Testis (tissue), 3 donors: ENCODE data around the gene SHB. TPM values are rescaled to one million over a fixed set of nuclear protein-coding genes. Genes with fewer than 3 reads are reported as not detected.

Experiments
- DNase-seq: peaks from one replicate; pipeline ENCODE4 v3.0.0-alpha.2; 2019
- H3K27ac ChIP-seq, 2 donors: fragments of 200-600 bp; sonication (generic); one replicate each; pipeline ENCODE4 v1.5.1; 2019
- H3K27me3 ChIP-seq: fragments of 200-600 bp; sonication (generic); one replicate; pipeline ENCODE4 v1.5.1; 2019
- H3K36me3 ChIP-seq: fragments of 200-600 bp; sonication (generic); one replicate; pipeline ENCODE4 v1.5.1; 2017; ENCODE audit warnings: low read depth; ENCODE audit errors: missing control alignments
- H3K4me1 ChIP-seq: fragments of 200-600 bp; sonication (generic); one replicate; pipeline ENCODE4 v1.5.1; 2019
- H3K4me3 ChIP-seq, 2 donors: fragments of 200-600 bp; sonication (generic); one replicate each; pipeline ENCODE4 v1.5.1; 2017 to 2019
- H3K9me3 ChIP-seq: fragments of 200-600 bp; sonication (generic); one replicate; pipeline ENCODE4 v1.5.1; 2017
- POLR2A ChIP-seq: fragments of 450-650 bp; IDR thresholded peaks from one replicate; pipeline ENCODE4 v1.6.1; 2017; ENCODE audit warnings: antibody characterized with exemption, mild to moderate bottlenecking, moderate library complexity
- WGBS, 2 donors: methylation state at CpG; one replicate each; pipeline ENCODE4 v1.1.5; 2018; 5-methylcytosine and 5-hydroxymethylcytosine counted together
- intact Hi-C: fragments of 100-400 bp; cut with DNase I; formaldehyde crosslinking; loops from one replicate; pipeline ENCODE4 v1.15.1; 2023; ENCODE audit warnings: low total_unique reads
- polyA plus RNA-seq: library from polyadenylated mRNA; stranded (reverse); fragments of 350-450 nt; fragmentation: Illumina TruSeq; extraction: RNeasy Lipid Tissue Mini Kit (QIAGEN cat#74804); gene quantifications from one replicate; pipeline ENCODE4 v1.2.3, GENCODE V29; 2014; ENCODE audit warnings: low read depth, low replicate concordance; ENCODE audit not compliant: insufficient read depth
- total RNA-seq, 2 donors: library from RNA; depleted of rRNA; stranded (reverse); fragments of >200 nt; gene quantifications; one replicate each; pipeline ENCODE4 v1.2.3, GENCODE V29; 2016
- TF ChIP-seq, protein P1 (sequence below), 3 experiments: fragments of 450-650 bp in 2 of 3; fragments of 200-600 bp in 1 of 3; sonication (generic) in 1 of 3; IDR thresholded peaks; one replicate each; pipeline ENCODE4 v1.5.1; 2016 to 2019; ENCODE audit warnings: antibody characterized with exemption in 3 of 3, mild to moderate bottlenecking in 2 of 3, moderate library complexity in 1 of 3

The SHB gene
- total and polyA plus RNA-seq, 3 donors from 2014 or later: 8.6 to 22.3 (median 21.2) TPM

DNA sequence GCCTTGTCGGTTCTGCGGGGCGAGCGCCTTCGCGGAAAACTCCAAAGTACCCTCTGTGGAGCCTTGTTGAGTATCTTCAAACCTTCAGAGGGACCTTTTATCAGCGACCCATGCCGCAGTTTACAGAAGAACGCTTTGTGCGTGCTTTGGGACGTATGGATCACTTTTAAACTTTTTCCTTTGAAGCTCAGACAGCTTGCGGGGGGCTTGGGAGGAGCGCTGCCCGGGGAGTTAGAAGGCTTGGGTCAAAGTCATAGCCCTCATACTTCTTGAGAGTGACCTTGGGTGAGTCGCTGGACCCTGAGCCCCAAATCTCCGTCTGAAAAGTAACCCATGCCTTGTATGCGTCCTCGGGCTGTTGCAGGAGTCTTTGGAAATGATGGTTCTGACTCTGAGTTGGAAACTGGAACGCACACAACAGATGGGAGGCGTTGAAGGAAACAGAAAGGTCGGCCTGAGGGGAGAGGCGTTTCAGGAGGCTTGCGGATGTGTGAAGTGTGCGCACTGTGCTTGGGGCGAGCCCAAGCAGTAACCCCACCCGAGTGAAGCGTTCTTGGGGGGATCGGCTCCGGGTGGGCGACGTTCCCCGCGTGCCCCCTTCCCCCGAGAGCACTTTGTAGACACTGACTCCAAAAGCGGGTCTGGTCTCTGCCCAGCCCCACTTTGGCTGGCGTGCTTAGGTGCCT lies 164.4 kb downstream of the SHB start:
- Histone ChIP-seq H3K27me3 (no peaks in the 10 kb centered on the region), H3K27ac (peak overlapping the region; percentile 89 to 90), H3K9me3 (no peaks in the 10 kb centered on the region), H3K4me3 (peak overlapping the region; percentile 86 to 98), H3K4me1 (peaks cover 5% of the 10 kb centered on the region), H3K36me3 (no peaks in the 10 kb centered on the region)
- peak; percentile 44 for DNase-seq
- WGBS, 2 donors: 17 to 21% methylated on average over 28 to 36 of the region's 36 CpGs
- intact Hi-C loops: loop anchor here (10.0 kb wide), 1 partner anchor 490 kb away; the partner anchor contains the start of gene ALDH1B1
- no peak for TF ChIP-seq POLR2A
- TF ChIP-seq, protein P1, sequence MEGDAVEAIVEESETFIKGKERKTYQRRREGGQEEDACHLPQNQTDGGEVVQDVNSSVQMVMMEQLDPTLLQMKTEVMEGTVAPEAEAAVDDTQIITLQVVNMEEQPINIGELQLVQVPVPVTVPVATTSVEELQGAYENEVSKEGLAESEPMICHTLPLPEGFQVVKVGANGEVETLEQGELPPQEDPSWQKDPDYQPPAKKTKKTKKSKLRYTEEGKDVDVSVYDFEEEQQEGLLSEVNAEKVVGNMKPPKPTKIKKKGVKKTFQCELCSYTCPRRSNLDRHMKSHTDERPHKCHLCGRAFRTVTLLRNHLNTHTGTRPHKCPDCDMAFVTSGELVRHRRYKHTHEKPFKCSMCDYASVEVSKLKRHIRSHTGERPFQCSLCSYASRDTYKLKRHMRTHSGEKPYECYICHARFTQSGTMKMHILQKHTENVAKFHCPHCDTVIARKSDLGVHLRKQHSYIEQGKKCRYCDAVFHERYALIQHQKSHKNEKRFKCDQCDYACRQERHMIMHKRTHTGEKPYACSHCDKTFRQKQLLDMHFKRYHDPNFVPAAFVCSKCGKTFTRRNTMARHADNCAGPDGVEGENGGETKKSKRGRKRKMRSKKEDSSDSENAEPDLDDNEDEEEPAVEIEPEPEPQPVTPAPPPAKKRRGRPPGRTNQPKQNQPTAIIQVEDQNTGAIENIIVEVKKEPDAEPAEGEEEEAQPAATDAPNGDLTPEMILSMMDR (IDR thresholded peaks at IDR 0.05): no peak

DNA sequence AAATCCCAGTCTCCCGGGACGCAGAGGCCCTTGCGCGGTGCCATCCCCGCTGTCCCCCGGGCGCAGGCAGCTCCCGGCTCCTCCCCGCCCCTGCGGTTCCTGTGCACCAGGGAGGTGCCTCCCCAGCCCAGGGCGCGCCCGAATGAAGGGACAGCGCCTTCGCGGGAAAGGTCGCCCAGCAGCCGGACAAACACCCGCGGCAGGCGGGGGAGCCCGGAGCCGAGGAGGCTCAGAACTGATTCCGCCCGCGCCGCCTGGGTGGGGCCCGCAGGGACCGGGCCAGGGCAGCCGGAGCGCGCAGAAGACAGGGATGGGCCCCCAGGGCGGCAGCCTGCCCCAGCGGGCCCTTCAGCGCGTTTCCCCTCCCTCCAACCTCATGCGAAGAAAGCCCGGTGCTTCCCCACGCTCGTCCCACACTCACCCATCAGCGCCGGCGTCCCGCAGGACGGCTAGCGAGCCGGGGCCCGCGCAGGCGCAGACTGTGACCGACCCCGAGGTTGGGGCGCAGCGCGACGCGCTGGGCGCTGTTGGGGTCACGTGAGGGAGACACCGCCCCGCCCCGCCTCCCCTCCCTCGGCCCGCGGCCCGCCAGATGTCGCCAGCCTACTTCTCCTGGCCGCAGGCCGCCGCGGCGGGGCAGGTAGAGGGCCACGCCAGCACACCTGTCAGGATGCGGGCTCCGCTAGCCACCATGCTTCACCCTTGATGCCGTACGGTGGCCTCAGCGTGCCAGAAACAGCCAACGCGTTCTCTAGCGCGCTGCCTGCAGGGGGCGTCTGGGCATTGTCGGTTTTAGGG lies 165.2 kb downstream of the SHB start, which contains the start of gene SLC25A51:
Gene SLC25A51, minus strand, starts transcription at position 481 of the 798 bp plus-strand sequence. CDS start 15,577 bp downstream, outside the sequence.
- intact Hi-C loops: loop anchor here (10.0 kb wide), 1 partner anchor 491 kb away; the partner anchor contains the start of gene ALDH1B1

DNA sequence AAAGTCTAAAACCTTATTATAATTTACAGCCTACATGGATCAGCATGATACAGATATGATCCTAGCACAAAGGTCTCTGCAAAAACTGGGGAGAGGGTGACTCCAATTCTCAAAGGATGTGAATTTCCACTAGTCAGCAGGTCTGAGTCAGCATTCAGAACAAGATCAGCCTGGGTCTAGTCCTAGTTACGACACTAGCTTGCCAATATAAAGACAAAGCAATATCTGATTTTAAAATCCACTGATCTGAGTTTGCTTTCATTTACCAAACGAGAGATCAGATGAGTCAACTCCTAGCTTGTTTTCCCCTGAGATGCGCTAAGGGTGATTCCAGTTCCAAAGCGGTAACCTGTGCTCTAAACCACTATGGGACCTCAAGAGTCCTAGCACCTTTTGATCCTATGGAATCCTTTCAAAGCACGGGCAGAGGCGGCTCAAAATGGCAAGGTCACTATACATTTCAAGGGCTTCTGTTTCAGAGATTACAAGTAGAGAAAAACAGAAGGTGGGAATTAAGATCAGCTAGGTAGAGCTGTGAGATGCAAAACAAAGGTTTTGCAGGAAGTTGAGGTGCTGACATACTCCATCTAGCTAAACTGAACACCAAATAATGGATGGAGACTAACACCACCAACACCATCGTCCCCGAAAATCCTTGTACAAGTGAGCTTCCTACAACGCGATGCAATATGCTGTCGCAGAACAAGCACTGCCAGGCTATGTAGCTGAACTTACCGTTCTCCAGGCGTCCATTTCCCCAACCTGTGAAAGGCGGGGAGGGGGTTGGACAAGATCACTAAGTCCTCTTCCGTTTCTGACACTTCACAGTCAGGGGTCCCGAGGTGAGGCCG lies 166.0 kb downstream of the SHB start:
- Histone ChIP-seq H3K9me3 (no peaks in the 10 kb centered on the region), H3K4me1 (peaks cover 5% of the 10 kb centered on the region), H3K4me3 (peak overlapping the region; percentile 86 to 98), H3K27ac (peak overlapping the region; percentile 89 to 90), H3K27me3 (no peaks in the 10 kb centered on the region), H3K36me3 (no peaks in the 10 kb centered on the region)
- DNase-seq: peak; percentile 25
- intact Hi-C loops: loop anchor here (10.0 kb wide), 1 partner anchor 492 kb away; the partner anchor contains the start of gene ALDH1B1
- WGBS, 2 donors: 5 to 6% methylated on average over 15 to 17 of the region's 17 CpGs
- no peak for TF ChIP-seq POLR2A
- TF ChIP-seq, protein P1 (IDR thresholded peaks at IDR 0.05): no peak

More for the DNA sequence above, 165.2 kb downstream of the SHB start, which contains the start of gene SLC25A51:
- peaks cover 5% of the 10 kb centered on the region for H3K4me1 ChIP-seq
- H3K27ac ChIP-seq: peak within 1 kb of the TSS; percentile 89 to 90
- WGBS, 2 donors: 0% methylated on average over 11 to 57 of the region's 84 CpGs
- H3K4me3 ChIP-seq: peak within 1 kb of the TSS; percentile 86 to 98
- DNase-seq: peak; percentile 95
- H3K36me3 ChIP-seq: no peaks in the 10 kb centered on the region
- H3K27me3 ChIP-seq: no peaks in the 10 kb centered on the region
- no peaks in the 10 kb centered on the region for H3K9me3 ChIP-seq
- TF ChIP-seq POLR2A: no peak
- TF ChIP-seq, protein P1 (IDR thresholded peaks at IDR 0.05): peak; percentile 84 to 98 (median 98)

DNA sequence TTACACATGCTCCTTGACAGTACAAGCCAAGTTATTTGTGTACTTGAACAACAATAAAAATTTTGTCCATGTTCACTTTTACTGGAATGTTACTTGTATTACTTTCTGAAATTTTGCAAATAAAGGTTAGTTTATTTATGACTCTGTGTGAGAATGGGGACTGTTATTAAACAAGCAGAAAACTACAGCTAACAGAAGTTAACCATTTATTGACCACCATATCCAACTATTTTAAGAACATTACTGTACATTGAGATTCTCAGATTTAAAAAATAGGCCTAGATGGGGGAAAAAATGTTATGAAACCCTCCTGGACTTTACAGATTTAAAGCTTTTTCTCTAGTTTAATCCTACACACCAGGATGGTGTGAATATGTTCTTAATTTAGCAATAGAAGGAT lies 166.9 kb downstream of the SHB start:
- Histone ChIP-seq H3K4me3 (no peak overlapping the region), H3K27ac (no peak overlapping the region), H3K27me3 (no peaks in the 10 kb centered on the region), H3K4me1 (peaks cover 5% of the 10 kb centered on the region), H3K36me3 (no peaks in the 10 kb centered on the region), H3K9me3 (no peaks in the 10 kb centered on the region)
- intact Hi-C loops: loop anchor here (10.0 kb wide), 1 partner anchor 493 kb away; the partner anchor contains the start of gene ALDH1B1
- TF ChIP-seq, protein P1 (IDR thresholded peaks at IDR 0.05): no peak
- no peak for TF ChIP-seq POLR2A
- no peak for DNase-seq
